DOHH2 (cell line): ENCODE data around the gene PCDH9.

Experiments used
- EZH2phosphoT487 ChIP-seq: fragments of 200-600 bp; sonication (generic); IDR thresholded peaks from 2 replicates; pipeline ENCODE4 v1.6.1; 2017; ENCODE audit warnings: borderline replicate concordance, mild to moderate bottlenecking, antibody characterized with exemption, low read length, moderate library complexity, mixed read lengths
- TF ChIP-seq, protein P1 (sequence below): fragments of 200-600 bp; sonication (generic); IDR thresholded peaks from one replicate; pipeline ENCODE4 v1.5.1; 2014; ENCODE audit warnings: antibody characterized with exemption, mild to moderate bottlenecking, low read depth, low read length; ENCODE audit not compliant: poor library complexity, severe bottlenecking

DNA sequence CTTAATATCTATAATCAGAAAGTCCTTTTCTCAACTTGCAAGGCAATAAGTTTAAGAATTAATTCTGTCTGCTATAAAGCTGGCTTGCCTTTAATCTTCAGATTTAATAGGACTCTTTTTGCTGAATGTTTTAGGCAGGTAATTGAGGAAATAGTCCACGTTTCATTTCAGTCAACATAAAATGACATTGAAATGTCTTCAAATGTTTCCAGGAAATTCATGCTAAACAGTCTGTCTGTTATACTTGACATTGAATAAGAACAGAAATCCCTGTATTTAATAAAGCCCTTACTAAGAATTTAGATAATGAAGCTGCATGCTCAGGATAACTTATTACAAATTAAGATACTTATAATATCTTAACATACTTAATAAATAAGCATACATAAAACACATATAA, 84.2 kb downstream of the PCDH9 start:
- TF ChIP-seq, protein P1, sequence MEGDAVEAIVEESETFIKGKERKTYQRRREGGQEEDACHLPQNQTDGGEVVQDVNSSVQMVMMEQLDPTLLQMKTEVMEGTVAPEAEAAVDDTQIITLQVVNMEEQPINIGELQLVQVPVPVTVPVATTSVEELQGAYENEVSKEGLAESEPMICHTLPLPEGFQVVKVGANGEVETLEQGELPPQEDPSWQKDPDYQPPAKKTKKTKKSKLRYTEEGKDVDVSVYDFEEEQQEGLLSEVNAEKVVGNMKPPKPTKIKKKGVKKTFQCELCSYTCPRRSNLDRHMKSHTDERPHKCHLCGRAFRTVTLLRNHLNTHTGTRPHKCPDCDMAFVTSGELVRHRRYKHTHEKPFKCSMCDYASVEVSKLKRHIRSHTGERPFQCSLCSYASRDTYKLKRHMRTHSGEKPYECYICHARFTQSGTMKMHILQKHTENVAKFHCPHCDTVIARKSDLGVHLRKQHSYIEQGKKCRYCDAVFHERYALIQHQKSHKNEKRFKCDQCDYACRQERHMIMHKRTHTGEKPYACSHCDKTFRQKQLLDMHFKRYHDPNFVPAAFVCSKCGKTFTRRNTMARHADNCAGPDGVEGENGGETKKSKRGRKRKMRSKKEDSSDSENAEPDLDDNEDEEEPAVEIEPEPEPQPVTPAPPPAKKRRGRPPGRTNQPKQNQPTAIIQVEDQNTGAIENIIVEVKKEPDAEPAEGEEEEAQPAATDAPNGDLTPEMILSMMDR: no peak
- TF ChIP-seq EZH2phosphoT487: no peak
